HepG2 (cell line): ENCODE measurements around the gene KANK3. TPM values are rescaled to one million over a fixed set of nuclear protein-coding genes. Genes with fewer than 3 reads are reported as not detected.

Experiments used
- ATF7 ChIP-seq, 2 experiments: fragments of 450-650 bp in 1 of 2; sonication (generic) in 1 of 2; formaldehyde crosslinking in 1 of 2; IDR thresholded peaks; 2 replicates each; pipeline versions ENCODE4 v1.4.0 to v1.6.1; 2016 to 2020; ENCODE audit warnings: antibody characterized with exemption in 1 of 2, mild to moderate bottlenecking in 1 of 2, missing genetic modification reagents in 1 of 2
- CBX5 ChIP-seq: sonication (generic); formaldehyde crosslinking; IDR thresholded peaks from 2 replicates; pipeline ENCODE4 v1.4.0; 2020; ENCODE audit warnings: missing genetic modification reagents, borderline replicate concordance
- MAZ ChIP-seq, 2 experiments: sonication (generic) in 1 of 2; formaldehyde crosslinking in 1 of 2; IDR thresholded peaks; 2 replicates each; pipeline versions ENCODE4 v1.5.0 to v1.6.1; 2012 to 2020; ENCODE audit warnings: low read depth in 2 of 2, mild to moderate bottlenecking in 2 of 2, borderline replicate concordance in 1 of 2, improper control_type of control experiment in 1 of 2, low read length in 1 of 2, missing genetic modification reagents in 1 of 2, moderate library complexity in 1 of 2
- RBAK ChIP-seq: sonication (generic); formaldehyde crosslinking; IDR thresholded peaks from 2 replicates; pipeline ENCODE4 v1.5.1; 2020; ENCODE audit warnings: mild to moderate bottlenecking, missing genetic modification reagents
- REXO4 ChIP-seq: sonication (generic); formaldehyde crosslinking; IDR thresholded peaks from 2 replicates; pipeline ENCODE4 v1.8.0; 2022; ENCODE audit warnings: missing genetic modification reagents, mild to moderate bottlenecking, borderline replicate concordance
- ZFY ChIP-seq: sonication (generic); formaldehyde crosslinking; IDR thresholded peaks from 2 replicates; pipeline ENCODE4 v1.4.0; 2020; ENCODE audit warnings: missing genetic modification reagents
- ZNF160 ChIP-seq: sonication (generic); formaldehyde crosslinking; IDR thresholded peaks from 2 replicates; pipeline ENCODE4 v1.8.0; 2022; ENCODE audit warnings: mild to moderate bottlenecking, inconsistent platforms, missing genetic modification reagents
- polyA plus RNA-seq, 8 experiments: library from polyadenylated mRNA; depleted of rRNA in 3 of 8; stranded (reverse) in 7 of 8; unstranded in 1 of 8; fragments of >200 nt; fragmentation: Illumina TruSeq in 4 of 8; extraction: Trizol in 4 of 8; gene quantifications; 2 replicates each; pipeline versions ENCODE4 v1.2.1 to v1.2.3, GENCODE V29; 2011 to 2016; ENCODE audit warnings: low read depth in 4 of 8, missing spikeins in 1 of 8, mixed read lengths in 1 of 8; ENCODE audit not compliant: insufficient read depth in 1 of 8
- total RNA-seq, 5 experiments: library from RNA; depleted of rRNA; stranded (reverse); fragments of >200 nt; fragmentation: Illumina TruSeq; extraction: Trizol; gene quantifications; 2 replicates each; pipeline ENCODE4 v1.2.3, GENCODE V29; 2016; ENCODE audit warnings: low read depth in 1 of 5
- TF ChIP-seq, protein P1 (sequence below): sonication (generic); formaldehyde crosslinking; conservative IDR thresholded peaks from 2 replicates; pipeline ENCODE4 v1.4.0; 2020; ENCODE audit warnings: mild to moderate bottlenecking, missing genetic modification reagents, moderate library complexity
- TF ChIP-seq, protein P2 (sequence below): sonication (generic); formaldehyde crosslinking; IDR thresholded peaks from 2 replicates; pipeline ENCODE4 v1.4.0; 2020; ENCODE audit warnings: missing genetic modification reagents, mild to moderate bottlenecking, borderline replicate concordance
- TF ChIP-seq, protein P3 (sequence below): sonication (generic); formaldehyde crosslinking; IDR thresholded peaks from 2 replicates; pipeline ENCODE4 v1.9.0; 2021; ENCODE audit warnings: mild to moderate bottlenecking, missing genetic modification reagents
- TF ChIP-seq, protein P4 (sequence below): sonication (generic); formaldehyde crosslinking; IDR thresholded peaks from 2 replicates; pipeline ENCODE4 v1.5.1; 2020; ENCODE audit warnings: mild to moderate bottlenecking, missing genetic modification reagents

The KANK3 gene
- total and polyA plus RNA-seq, 2 of the 13 experiments (the other 11 are each of a cell fraction or from before 2014, with no cell fraction given): 0.15 to 0.20 TPM

DNA sequence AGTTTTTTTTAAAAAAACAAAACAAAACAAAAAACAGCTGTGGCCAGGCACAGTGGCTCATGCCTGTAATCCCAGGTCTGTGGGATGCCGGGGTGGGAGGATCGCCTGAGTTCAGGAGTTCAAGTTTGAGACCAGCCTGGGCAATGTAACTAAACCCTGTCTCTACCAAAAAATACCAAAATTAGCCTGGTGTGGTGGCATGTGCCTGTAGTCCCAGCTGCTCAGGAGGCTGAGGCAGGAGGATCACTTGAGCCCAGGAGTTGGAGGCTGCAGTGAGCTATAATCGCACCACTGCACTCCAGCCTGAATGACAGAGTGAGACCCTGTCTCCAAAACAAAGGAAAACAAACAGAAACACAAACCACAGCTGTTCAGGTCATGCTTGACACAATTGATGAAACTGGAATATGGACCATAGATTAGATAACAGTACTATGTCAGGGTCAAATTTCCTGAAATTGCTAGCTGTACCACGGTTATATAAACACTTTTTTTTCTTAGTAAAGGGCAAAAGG lies 14.0 kb upstream of the KANK3 start (continued):
- TF ChIP-seq, protein P1, sequence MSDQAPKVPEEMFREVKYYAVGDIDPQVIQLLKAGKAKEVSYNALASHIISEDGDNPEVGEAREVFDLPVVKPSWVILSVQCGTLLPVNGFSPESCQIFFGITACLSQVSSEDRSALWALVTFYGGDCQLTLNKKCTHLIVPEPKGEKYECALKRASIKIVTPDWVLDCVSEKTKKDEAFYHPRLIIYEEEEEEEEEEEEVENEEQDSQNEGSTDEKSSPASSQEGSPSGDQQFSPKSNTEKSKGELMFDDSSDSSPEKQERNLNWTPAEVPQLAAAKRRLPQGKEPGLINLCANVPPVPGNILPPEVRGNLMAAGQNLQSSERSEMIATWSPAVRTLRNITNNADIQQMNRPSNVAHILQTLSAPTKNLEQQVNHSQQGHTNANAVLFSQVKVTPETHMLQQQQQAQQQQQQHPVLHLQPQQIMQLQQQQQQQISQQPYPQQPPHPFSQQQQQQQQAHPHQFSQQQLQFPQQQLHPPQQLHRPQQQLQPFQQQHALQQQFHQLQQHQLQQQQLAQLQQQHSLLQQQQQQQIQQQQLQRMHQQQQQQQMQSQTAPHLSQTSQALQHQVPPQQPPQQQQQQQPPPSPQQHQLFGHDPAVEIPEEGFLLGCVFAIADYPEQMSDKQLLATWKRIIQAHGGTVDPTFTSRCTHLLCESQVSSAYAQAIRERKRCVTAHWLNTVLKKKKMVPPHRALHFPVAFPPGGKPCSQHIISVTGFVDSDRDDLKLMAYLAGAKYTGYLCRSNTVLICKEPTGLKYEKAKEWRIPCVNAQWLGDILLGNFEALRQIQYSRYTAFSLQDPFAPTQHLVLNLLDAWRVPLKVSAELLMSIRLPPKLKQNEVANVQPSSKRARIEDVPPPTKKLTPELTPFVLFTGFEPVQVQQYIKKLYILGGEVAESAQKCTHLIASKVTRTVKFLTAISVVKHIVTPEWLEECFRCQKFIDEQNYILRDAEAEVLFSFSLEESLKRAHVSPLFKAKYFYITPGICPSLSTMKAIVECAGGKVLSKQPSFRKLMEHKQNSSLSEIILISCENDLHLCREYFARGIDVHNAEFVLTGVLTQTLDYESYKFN (CRISPR knock-in tag): peak; percentile 95
- TF ChIP-seq ZFY (no peak), REXO4 (CRISPR knock-in tag) (no peak), ATF7 (IDR thresholded peaks at IDR 0.05) (peak; percentile 29; the same call in 1 of the 2 replicates), ATF7 (CRISPR knock-in tag; IDR thresholded peaks at IDR 0.05) (no peak; the same call in 1 of the 2 replicates), ZNF160 (CRISPR knock-in tag) (no peak), RBAK (CRISPR knock-in tag) (0 out of 2 replicates have a peak, but pooled peaks have one; percentile 11), CBX5 (CRISPR knock-in tag) (peak; percentile 67; the same call in 1 of the 2 replicates), MAZ (IDR thresholded peaks at IDR 0.05; ENCODE audit: borderline replicate concordance, low read depth, low read length) (no peak), MAZ (CRISPR knock-in tag; IDR thresholded peaks at IDR 0.05; ENCODE audit: low read depth) (peak; percentile 14; the same call in 1 of the 2 replicates)
- TF ChIP-seq, protein P2, sequence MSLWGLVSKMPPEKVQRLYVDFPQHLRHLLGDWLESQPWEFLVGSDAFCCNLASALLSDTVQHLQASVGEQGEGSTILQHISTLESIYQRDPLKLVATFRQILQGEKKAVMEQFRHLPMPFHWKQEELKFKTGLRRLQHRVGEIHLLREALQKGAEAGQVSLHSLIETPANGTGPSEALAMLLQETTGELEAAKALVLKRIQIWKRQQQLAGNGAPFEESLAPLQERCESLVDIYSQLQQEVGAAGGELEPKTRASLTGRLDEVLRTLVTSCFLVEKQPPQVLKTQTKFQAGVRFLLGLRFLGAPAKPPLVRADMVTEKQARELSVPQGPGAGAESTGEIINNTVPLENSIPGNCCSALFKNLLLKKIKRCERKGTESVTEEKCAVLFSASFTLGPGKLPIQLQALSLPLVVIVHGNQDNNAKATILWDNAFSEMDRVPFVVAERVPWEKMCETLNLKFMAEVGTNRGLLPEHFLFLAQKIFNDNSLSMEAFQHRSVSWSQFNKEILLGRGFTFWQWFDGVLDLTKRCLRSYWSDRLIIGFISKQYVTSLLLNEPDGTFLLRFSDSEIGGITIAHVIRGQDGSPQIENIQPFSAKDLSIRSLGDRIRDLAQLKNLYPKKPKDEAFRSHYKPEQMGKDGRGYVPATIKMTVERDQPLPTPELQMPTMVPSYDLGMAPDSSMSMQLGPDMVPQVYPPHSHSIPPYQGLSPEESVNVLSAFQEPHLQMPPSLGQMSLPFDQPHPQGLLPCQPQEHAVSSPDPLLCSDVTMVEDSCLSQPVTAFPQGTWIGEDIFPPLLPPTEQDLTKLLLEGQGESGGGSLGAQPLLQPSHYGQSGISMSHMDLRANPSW: peak; percentile 66; the same call in 1 of the 2 replicates
- TF ChIP-seq, protein P3, sequence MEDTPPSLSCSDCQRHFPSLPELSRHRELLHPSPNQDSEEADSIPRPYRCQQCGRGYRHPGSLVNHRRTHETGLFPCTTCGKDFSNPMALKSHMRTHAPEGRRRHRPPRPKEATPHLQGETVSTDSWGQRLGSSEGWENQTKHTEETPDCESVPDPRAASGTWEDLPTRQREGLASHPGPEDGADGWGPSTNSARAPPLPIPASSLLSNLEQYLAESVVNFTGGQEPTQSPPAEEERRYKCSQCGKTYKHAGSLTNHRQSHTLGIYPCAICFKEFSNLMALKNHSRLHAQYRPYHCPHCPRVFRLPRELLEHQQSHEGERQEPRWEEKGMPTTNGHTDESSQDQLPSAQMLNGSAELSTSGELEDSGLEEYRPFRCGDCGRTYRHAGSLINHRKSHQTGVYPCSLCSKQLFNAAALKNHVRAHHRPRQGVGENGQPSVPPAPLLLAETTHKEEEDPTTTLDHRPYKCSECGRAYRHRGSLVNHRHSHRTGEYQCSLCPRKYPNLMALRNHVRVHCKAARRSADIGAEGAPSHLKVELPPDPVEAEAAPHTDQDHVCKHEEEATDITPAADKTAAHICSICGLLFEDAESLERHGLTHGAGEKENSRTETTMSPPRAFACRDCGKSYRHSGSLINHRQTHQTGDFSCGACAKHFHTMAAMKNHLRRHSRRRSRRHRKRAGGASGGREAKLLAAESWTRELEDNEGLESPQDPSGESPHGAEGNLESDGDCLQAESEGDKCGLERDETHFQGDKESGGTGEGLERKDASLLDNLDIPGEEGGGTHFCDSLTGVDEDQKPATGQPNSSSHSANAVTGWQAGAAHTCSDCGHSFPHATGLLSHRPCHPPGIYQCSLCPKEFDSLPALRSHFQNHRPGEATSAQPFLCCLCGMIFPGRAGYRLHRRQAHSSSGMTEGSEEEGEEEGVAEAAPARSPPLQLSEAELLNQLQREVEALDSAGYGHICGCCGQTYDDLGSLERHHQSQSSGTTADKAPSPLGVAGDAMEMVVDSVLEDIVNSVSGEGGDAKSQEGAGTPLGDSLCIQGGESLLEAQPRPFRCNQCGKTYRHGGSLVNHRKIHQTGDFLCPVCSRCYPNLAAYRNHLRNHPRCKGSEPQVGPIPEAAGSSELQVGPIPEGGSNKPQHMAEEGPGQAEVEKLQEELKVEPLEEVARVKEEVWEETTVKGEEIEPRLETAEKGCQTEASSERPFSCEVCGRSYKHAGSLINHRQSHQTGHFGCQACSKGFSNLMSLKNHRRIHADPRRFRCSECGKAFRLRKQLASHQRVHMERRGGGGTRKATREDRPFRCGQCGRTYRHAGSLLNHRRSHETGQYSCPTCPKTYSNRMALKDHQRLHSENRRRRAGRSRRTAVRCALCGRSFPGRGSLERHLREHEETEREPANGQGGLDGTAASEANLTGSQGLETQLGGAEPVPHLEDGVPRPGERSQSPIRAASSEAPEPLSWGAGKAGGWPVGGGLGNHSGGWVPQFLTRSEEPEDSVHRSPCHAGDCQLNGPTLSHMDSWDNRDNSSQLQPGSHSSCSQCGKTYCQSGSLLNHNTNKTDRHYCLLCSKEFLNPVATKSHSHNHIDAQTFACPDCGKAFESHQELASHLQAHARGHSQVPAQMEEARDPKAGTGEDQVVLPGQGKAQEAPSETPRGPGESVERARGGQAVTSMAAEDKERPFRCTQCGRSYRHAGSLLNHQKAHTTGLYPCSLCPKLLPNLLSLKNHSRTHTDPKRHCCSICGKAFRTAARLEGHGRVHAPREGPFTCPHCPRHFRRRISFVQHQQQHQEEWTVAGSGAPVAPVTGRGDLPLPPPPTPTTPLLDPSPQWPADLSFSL: 0 out of 2 replicates have a peak, but pooled peaks have one; percentile 29
- TF ChIP-seq, protein P4, sequence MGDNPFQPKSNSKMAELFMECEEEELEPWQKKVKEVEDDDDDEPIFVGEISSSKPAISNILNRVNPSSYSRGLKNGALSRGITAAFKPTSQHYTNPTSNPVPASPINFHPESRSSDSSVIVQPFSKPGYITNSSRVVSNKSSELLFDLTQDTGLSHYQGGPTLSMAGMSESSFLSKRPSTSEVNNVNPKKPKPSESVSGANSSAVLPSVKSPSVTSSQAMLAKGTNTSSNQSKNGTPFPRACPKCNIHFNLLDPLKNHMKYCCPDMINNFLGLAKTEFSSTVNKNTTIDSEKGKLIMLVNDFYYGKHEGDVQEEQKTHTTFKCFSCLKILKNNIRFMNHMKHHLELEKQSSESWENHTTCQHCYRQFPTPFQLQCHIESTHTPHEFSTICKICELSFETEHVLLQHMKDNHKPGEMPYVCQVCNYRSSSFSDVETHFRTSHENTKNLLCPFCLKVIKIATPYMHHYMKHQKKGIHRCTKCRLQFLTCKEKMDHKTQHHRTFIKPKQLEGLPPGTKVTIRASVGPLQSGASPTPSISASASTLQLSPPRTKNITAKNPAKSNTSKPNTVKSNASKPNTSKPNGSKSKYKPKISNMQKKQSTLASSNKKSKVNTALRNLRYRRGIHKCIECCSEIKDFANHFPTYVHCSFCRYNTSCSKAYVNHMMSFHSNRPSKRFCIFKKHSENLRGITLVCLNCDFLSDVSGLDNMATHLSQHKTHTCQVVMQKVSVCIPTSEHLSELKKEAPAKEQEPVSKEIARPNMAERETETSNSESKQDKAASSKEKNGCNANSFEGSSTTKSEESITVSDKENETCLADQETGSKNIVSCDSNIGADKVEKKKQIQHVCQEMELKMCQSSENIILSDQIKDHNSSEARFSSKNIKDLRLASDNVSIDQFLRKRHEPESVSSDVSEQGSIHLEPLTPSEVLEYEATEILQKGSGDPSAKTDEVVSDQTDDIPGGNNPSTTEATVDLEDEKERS (CRISPR knock-in tag): peak; percentile 100
